ENCODE measurements around the gene BPIFB6.

Gene BPIFB6

GRCh38 chr20:33020278-33021161, 10.9 kb upstream of the BPIFB6 start:
- H3K4me1 ChIP-seq (ENCODE audit: control insufficient read depth, insufficient read depth, low read length) = no peaks in the 10 kb centered on the region
- H3K9ac ChIP-seq (ENCODE audit: low read depth, low read length) = no peak overlapping the region
- H3K9me3 ChIP-seq (replicated peaks; ENCODE audit: low read length) = no peaks in the 10 kb centered on the region
- H3K36me3 ChIP-seq (ENCODE audit: insufficient read depth, low read length) = no peaks in the 10 kb centered on the region
- no peak overlapping the region for H3K4me3 ChIP-seq (ENCODE audit: low read length)
- peaks cover 37% of the 10 kb centered on the region for H3K27me3 ChIP-seq (ENCODE audit: control insufficient read depth, insufficient read depth, low read length)
- no peak overlapping the region for H3K4me2 ChIP-seq (ENCODE audit: low read length)

- no peaks in the 10 kb centered on the region for H3K36me3 ChIP-seq (ENCODE audit: insufficient read depth, low read length)
- H3K4me3 ChIP-seq (ENCODE audit: low read length) = no peak overlapping the region
- no peak overlapping the region for H3K9ac ChIP-seq (ENCODE audit: low read depth, low read length)
- no peak overlapping the region for H3K4me2 ChIP-seq (ENCODE audit: low read length)
- H3K4me1 ChIP-seq (ENCODE audit: control insufficient read depth, insufficient read depth, low read length) = no peaks in the 10 kb centered on the region
- no peaks in the 10 kb centered on the region for H3K9me3 ChIP-seq (replicated peaks; ENCODE audit: low read length)
- peaks cover 26% of the 10 kb centered on the region for H3K27me3 ChIP-seq (ENCODE audit: control insufficient read depth, insufficient read depth, low read length)
Measured at GRCh38 chr20:33021879-33022278, 9.6 kb upstream of the BPIFB6 start.

DNA sequence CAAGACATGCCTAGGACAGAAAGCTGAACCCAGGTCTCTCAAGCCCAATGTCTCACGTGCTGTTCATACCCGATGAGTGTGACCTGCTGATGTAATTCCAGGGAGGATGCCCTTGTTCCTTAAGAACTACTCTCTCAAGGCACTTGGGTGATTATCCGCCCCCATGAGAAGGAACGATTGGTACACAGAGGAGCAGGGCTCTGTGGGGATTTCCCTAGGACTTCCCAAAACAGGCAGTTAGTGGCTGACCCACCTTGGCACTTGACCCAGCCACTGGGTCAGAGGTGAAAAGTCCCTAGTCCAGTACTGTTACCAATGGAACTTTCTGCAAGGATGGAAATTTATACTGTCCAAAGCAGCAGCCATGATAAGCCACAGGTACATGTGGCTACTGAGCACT, 9.2 kb upstream of the BPIFB6 start:
- Histone ChIP-seq H3K9me3 (replicated peaks; ENCODE audit: low read length) (no peaks in the 10 kb centered on the region), H3K4me1 (ENCODE audit: control insufficient read depth, insufficient read depth, low read length) (no peaks in the 10 kb centered on the region), H3K4me2 (ENCODE audit: low read length) (no peak overlapping the region), H3K36me3 (ENCODE audit: insufficient read depth, low read length) (no peaks in the 10 kb centered on the region), H3K9ac (ENCODE audit: low read depth, low read length) (no peak overlapping the region), H3K4me3 (ENCODE audit: low read length) (no peak overlapping the region), H3K27me3 (ENCODE audit: control insufficient read depth, insufficient read depth, low read length) (peaks cover 24% of the 10 kb centered on the region)

- Histone ChIP-seq H3K9ac (ENCODE audit: low read depth, low read length) (no peak overlapping the region), H3K9me3 (replicated peaks; ENCODE audit: low read length) (no peaks in the 10 kb centered on the region), H3K36me3 (ENCODE audit: insufficient read depth, low read length) (no peaks in the 10 kb centered on the region), H3K4me3 (ENCODE audit: low read length) (no peak overlapping the region), H3K4me1 (ENCODE audit: control insufficient read depth, insufficient read depth, low read length) (no peaks in the 10 kb centered on the region), H3K27me3 (ENCODE audit: control insufficient read depth, insufficient read depth, low read length) (peaks cover 21% of the 10 kb centered on the region), H3K4me2 (ENCODE audit: low read length) (no peak overlapping the region)
Measured at GRCh38 chr20:33022694-33023438, 8.6 kb upstream of the BPIFB6 start.

DNA sequence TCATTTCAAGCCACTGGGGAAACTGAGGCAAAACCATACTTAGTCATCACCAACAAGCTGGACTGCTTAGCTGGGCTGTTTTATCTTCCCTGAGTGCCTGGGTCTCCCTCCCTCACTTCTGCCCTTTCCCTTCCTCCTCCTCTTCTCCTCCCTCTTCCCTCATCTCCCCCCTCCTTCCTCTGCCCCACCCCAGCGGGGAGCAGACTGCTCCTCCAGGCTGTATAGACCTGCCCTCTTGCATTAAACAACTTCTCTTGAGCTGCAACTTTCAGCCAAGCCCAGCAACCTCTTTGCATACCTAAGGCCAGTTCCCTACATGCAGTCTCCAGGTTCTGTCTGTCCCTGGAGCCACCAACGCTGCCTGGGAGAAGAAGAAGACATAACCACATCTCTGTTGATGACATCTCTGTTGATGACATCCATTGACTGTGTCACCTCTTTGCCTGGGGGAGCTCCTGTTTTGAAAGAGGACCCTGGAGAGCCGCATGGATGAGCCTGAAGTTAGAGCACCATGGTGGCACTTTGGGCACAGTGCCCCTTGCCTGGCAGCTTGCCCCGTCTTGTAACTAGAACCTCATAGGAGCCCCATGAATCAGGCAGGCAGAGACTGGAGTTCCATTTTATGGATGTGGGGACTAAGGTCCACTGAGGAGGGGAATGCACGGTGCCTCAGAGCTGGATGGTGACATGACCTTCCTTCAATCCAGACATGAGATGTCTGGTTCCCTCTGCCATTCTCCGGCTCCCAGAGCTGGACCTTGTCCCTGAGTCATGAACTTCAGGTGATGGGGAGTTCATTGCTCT, 7.8 kb upstream of the BPIFB6 start:
- Histone ChIP-seq H3K4me3 (ENCODE audit: low read length) (no peak overlapping the region), H3K27me3 (ENCODE audit: control insufficient read depth, insufficient read depth, low read length) (peaks cover 16% of the 10 kb centered on the region), H3K4me1 (ENCODE audit: control insufficient read depth, insufficient read depth, low read length) (no peaks in the 10 kb centered on the region), H3K4me2 (ENCODE audit: low read length) (no peak overlapping the region), H3K36me3 (ENCODE audit: insufficient read depth, low read length) (no peaks in the 10 kb centered on the region), H3K9me3 (replicated peaks; ENCODE audit: low read length) (no peaks in the 10 kb centered on the region), H3K9ac (ENCODE audit: low read depth, low read length) (no peak overlapping the region)

DNA sequence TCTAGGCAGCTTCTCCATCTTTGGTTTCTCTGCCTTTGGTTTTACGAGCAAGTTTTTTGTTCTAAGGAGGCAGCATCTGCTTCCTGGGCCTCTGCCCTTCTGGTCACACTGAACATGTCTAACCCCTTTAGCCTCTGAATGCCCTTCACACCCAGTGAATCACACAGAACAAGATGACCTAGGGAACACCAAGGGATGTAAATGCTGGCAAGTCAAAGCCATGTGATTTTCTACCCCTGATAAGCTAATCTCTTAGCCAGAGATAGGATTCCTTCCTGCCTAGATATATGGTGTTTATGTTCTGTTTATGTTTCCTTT, 7.2 kb upstream of the BPIFB6 start:
- no peaks in the 10 kb centered on the region for H3K9me3 ChIP-seq (replicated peaks; ENCODE audit: low read length)
- H3K27me3 ChIP-seq (ENCODE audit: control insufficient read depth, insufficient read depth, low read length) = peaks cover 16% of the 10 kb centered on the region
- no peak overlapping the region for H3K4me2 ChIP-seq (ENCODE audit: low read length)
- H3K4me1 ChIP-seq (ENCODE audit: control insufficient read depth, insufficient read depth, low read length) = no peaks in the 10 kb centered on the region
- no peak overlapping the region for H3K9ac ChIP-seq (ENCODE audit: low read depth, low read length)
- no peaks in the 10 kb centered on the region for H3K36me3 ChIP-seq (ENCODE audit: insufficient read depth, low read length)
- no peak overlapping the region for H3K4me3 ChIP-seq (ENCODE audit: low read length)

DNA sequence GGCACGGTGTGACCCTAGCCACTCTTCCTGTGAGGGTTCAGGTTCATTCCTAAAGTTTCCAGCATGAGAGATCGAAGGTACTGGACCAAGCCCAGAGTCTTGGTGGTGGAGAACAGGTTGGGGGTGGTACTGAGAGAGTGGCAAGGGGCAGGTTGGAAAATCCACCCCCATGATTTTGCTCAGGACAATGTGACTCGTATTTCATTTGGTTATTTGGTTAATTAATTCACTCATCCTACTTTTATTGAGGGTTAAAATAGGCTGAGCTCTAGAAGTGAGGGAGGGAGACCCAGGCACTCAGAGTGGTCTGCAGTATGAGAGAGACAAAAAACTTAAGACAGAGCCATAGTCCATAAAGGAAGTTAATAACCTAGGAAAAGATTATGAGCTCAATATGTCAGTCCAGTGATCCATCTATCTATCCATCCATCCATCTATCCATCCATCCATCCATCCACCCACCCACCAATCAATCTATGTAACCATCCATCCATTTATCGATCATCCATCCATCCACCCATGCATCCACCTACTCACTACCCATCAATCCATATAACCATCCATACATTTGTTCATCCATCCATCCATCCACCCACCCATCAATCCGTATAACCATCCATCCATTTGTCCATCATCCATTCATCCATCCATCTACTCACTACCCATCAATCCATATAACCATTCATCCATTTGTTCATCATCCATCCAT, 6.7 kb upstream of the BPIFB6 start:
- Histone ChIP-seq H3K4me2 (ENCODE audit: low read length) (no peak overlapping the region), H3K27me3 (ENCODE audit: control insufficient read depth, insufficient read depth, low read length) (peaks cover 16% of the 10 kb centered on the region), H3K4me3 (ENCODE audit: low read length) (no peak overlapping the region), H3K9ac (ENCODE audit: low read depth, low read length) (no peak overlapping the region), H3K9me3 (replicated peaks; ENCODE audit: low read length) (no peaks in the 10 kb centered on the region), H3K36me3 (ENCODE audit: insufficient read depth, low read length) (no peaks in the 10 kb centered on the region), H3K4me1 (ENCODE audit: control insufficient read depth, insufficient read depth, low read length) (no peaks in the 10 kb centered on the region)

DNA sequence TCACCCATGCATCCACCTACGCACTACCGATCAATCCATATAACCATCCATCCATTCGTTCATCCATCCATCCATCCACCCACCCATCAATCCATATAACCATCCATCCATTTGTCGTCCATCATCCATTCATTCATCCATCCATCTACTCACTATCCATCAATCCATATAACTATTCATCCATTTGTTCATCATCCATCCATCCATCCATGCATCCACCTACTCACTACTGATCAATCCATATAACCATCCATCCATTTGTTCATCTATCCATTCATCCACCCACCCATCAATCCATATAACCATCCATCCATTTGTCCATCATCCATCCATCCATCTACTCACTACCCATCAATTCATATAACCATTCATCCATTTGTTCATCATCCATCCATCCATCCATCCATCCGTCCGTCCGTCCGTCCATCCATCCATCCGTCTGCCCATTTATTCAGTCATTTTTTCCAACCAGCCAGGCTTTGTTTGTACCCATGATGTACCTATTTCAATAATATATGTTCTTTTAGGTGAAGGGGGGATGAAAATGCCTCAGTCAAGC, 6.1 kb upstream of the BPIFB6 start:
- Histone ChIP-seq H3K4me3 (ENCODE audit: low read length) (no peak overlapping the region), H3K27me3 (ENCODE audit: control insufficient read depth, insufficient read depth, low read length) (peaks cover 17% of the 10 kb centered on the region), H3K4me1 (ENCODE audit: control insufficient read depth, insufficient read depth, low read length) (no peaks in the 10 kb centered on the region), H3K36me3 (ENCODE audit: insufficient read depth, low read length) (no peaks in the 10 kb centered on the region), H3K9ac (ENCODE audit: low read depth, low read length) (no peak overlapping the region), H3K4me2 (ENCODE audit: low read length) (no peak overlapping the region), H3K9me3 (replicated peaks; ENCODE audit: low read length) (no peaks in the 10 kb centered on the region)

- no peaks in the 10 kb centered on the region for H3K4me1 ChIP-seq (ENCODE audit: control insufficient read depth, insufficient read depth, low read length)
- no peak overlapping the region for H3K4me3 ChIP-seq (ENCODE audit: low read length)
- no peaks in the 10 kb centered on the region for H3K36me3 ChIP-seq (ENCODE audit: insufficient read depth, low read length)
- no peaks in the 10 kb centered on the region for H3K9me3 ChIP-seq (replicated peaks; ENCODE audit: low read length)
- H3K4me2 ChIP-seq (ENCODE audit: low read length) = no peak overlapping the region
- H3K9ac ChIP-seq (ENCODE audit: low read depth, low read length) = no peak overlapping the region
- H3K27me3 ChIP-seq (ENCODE audit: control insufficient read depth, insufficient read depth, low read length) = peaks cover 17% of the 10 kb centered on the region
Measured at GRCh38 chr20:33026072-33026778, 5.2 kb upstream of the BPIFB6 start.

GRCh38 chr20:33026779-33027759, 4.4 kb upstream of the BPIFB6 start:
- H3K27me3 ChIP-seq (ENCODE audit: control insufficient read depth, insufficient read depth, low read length) = peaks cover 14% of the 10 kb centered on the region

More at GRCh38 chr20:33026779-33027759, 4.4 kb upstream of the BPIFB6 start:
- H3K4me1 ChIP-seq (ENCODE audit: control insufficient read depth, insufficient read depth, low read length) = no peaks in the 10 kb centered on the region
- no peak overlapping the region for H3K4me2 ChIP-seq (ENCODE audit: low read length)
- no peaks in the 10 kb centered on the region for H3K36me3 ChIP-seq (ENCODE audit: insufficient read depth, low read length)
- H3K9ac ChIP-seq (ENCODE audit: low read depth, low read length) = no peak overlapping the region
- no peak overlapping the region for H3K4me3 ChIP-seq (ENCODE audit: low read length)
- no peaks in the 10 kb centered on the region for H3K9me3 ChIP-seq (replicated peaks; ENCODE audit: low read length)

Data from skeletal muscle satellite cell (primary cell).